ENCODE measurements around the gene PCDHGA10.

Gene PCDHGA10

DNA sequence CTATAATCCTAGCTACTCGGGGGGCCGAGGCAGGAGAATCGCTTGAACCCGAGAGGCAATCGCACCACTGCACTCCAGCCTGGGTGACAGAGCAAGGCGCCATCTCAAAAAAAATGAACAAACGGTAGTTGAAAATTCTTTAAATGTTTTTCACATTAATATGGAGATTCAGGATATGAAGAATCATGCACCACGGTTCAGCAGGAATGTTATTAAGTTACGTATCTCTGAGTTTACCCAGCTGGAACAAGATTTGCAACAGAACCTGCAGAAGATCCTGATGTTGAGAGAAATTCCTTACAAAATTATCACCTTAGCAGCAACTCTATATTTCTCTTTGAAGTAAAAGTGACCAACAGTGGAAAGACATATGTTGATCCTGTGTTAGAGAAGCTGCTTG lies 27.6 kb downstream of the PCDHGA10 start:
- Histone ChIP-seq H3K4me1 (no peaks in the 10 kb centered on the region), H3K36me3 (peaks cover 0 to 52% (median 30%) of the 10 kb centered on the region in 3 donors), H3K27ac (no peak overlapping the region), H3K27me3 (no peaks in the 10 kb centered on the region), H3K9me3 (peaks cover 2 to 93% (median 64%) of the 10 kb centered on the region in 3 donors), H3K4me3 (no peak overlapping the region)
- intact Hi-C loops (cut with DNase I; ENCODE audit: low total_unique reads): no loop called here
- TF ChIP-seq, protein P1, sequence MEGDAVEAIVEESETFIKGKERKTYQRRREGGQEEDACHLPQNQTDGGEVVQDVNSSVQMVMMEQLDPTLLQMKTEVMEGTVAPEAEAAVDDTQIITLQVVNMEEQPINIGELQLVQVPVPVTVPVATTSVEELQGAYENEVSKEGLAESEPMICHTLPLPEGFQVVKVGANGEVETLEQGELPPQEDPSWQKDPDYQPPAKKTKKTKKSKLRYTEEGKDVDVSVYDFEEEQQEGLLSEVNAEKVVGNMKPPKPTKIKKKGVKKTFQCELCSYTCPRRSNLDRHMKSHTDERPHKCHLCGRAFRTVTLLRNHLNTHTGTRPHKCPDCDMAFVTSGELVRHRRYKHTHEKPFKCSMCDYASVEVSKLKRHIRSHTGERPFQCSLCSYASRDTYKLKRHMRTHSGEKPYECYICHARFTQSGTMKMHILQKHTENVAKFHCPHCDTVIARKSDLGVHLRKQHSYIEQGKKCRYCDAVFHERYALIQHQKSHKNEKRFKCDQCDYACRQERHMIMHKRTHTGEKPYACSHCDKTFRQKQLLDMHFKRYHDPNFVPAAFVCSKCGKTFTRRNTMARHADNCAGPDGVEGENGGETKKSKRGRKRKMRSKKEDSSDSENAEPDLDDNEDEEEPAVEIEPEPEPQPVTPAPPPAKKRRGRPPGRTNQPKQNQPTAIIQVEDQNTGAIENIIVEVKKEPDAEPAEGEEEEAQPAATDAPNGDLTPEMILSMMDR (IDR thresholded peaks at IDR 0.05): no peak
- no peak for DNase-seq

DNA sequence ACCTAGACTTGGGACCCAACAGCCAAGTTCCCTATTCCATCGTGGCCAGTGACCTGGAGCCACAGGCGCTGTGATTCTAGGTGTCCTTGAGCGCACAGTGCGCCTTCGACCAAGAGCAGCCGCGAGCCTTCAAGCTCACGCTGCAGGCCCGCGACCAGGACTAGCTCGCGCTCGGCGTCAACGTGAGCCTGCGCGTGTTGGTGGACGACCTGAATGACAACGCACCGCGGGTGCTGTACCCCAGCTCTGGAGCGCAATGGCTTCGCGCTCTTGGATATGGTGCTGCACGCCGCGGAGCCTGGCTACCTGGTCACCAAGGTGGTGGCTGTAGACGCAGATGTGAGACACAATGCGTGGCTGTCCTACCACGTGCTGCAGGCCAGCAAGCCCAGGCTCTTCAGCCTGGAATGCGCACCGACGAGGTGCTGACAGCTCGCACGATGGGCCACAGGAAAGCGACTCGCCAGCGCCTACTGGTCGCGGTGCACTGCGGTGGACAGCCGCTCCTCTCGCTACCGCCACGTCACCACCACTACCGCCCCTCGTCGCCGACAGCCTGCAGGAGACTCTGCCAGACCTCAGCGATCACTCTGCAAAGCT lies 28.9 kb downstream of the PCDHGA10 start:
- H3K27me3 ChIP-seq: no peaks in the 10 kb centered on the region
- H3K27ac ChIP-seq: no peak overlapping the region
- TF ChIP-seq, protein P1 (IDR thresholded peaks at IDR 0.05): no peak
- no peak overlapping the region for H3K4me3 ChIP-seq
- H3K36me3 ChIP-seq: peaks cover 0 to 40% (median 23%) of the 10 kb centered on the region in 3 donors
- peaks cover 2 to 83% (median 51%) of the 10 kb centered on the region in 3 donors for H3K9me3 ChIP-seq
- no peak for DNase-seq
- no peaks in the 10 kb centered on the region for H3K4me1 ChIP-seq
- intact Hi-C loops (cut with DNase I; ENCODE audit: low total_unique reads): no loop called here

DNA sequence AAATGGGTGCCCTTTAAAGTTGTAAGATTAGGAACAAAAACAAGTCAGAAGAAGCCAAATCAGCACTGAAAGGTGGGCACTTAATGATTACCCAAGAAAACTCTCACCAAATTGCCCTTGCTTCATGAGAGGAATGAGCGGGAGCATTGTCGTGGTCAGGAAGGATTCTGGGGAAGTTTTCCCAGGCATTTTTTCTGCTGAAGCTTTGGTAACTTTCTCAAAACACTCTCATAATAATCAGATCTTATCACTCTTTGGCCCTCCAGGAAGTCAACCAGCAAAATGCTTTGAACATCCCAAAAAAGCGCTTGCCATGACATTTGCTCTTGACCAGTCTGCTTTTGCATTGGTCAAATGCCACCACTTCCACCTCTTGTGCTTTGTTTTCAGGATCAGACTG lies 52.6 kb downstream of the PCDHGA10 start:
- H3K27me3 ChIP-seq: no peaks in the 10 kb centered on the region
- H3K9me3 ChIP-seq: no peaks in the 10 kb centered on the region
- TF ChIP-seq, protein P1 (IDR thresholded peaks at IDR 0.05): no peak
- H3K27ac ChIP-seq: no peak overlapping the region
- H3K4me3 ChIP-seq: no peak overlapping the region
- no peak for DNase-seq
- H3K4me1 ChIP-seq: no peaks in the 10 kb centered on the region
- H3K36me3 ChIP-seq: no peaks in the 10 kb centered on the region
- intact Hi-C loops (cut with DNase I; ENCODE audit: low total_unique reads): no loop called here

All from tibial artery (tissue), 4 donors.